NCI-H146 treated with DMSO at 0.1 percent for 48 hours (cell line): ENCODE data around the gene FSIP1.

Experiments
- DNase-seq: peaks from one replicate; lab custom pipeline; 2025; ENCODE audit not compliant: unreplicated experiment; lab: John Stamatoyannopoulos, UW

Gene FSIP1

DNA sequence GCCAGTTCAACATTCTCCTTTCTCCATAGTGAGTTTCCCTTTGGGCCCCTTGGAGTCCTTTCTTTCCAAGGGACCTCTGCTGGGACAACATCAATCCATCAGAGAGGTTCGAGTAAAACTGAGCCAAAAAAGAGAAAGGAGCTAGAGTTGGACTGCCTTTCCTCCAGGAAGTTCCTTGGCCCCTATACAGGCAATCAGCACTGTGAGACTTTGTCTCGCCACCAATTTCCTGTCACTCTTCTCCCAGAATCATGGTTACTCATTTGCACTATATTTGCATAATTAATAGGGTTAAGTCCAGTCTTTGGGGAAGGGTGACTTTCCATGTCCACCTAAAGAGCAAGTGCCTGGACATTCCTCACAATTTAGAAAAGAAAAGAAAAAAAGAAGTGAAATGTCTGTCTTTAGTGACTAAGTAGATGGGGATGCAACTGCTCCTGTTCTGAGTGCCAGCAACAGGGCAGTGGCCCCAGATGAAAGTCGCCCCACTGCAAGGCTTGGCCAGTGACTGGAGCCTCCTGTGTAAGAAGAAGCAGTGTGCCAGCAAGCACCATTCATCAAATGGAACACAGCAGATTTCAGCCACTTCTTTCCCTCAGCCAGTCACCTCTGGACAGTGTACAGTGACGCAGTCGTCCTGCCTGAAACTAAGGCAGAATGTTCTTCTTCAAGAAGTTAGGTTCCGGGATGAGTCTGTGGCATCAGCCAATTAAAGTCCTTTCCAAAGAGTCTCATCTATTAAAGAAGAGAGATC lies 91.6 kb downstream of the FSIP1 start:
- no peak for DNase-seq

GRCh38 chr15:39687965-39688364 lies 94.7 kb downstream of the FSIP1 start:
- DNase-seq, result no peak

- peak; percentile 5 for DNase-seq
Measured at GRCh38 chr15:39685999-39686613, 96.5 kb downstream of the FSIP1 start.

DNA sequence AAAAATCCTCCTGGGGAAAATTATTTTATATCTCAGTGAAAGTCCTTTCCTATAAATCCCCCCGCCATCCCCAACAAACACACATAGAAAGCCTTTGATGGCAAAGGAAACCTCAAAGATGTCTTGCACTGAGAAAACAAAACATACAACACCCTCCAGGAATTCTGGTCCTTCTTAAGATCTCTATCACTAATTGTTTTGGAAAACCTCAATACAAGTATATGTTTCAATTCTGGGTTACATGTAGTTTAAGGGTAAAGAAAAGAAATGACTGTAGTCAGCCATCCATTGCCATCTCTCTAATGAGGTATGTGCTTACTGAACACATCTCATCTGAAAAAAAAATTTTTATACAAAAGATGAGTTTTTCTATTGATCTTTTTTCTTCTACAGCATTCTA lies 97.3 kb downstream of the FSIP1 start:
- no peak for DNase-seq

DNA sequence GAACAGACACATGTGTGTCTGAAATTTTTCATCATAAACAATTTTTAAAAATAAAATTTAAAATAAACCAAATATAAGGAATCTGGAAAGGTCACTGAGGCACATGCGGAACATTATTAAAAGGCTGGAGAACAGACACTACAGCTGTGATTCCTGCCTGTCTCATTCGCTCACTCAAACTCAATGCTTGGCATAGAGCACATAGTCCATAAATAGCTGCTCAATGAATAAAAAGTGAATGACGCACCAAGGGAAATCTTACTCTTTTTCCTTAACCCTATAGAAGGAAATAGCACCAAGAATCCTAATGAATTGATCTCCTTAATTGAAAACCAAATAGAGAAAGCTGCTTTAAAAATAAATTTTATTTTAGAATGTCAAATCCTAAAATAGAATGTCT lies 98.4 kb downstream of the FSIP1 start:
- no peak for DNase-seq

DNA sequence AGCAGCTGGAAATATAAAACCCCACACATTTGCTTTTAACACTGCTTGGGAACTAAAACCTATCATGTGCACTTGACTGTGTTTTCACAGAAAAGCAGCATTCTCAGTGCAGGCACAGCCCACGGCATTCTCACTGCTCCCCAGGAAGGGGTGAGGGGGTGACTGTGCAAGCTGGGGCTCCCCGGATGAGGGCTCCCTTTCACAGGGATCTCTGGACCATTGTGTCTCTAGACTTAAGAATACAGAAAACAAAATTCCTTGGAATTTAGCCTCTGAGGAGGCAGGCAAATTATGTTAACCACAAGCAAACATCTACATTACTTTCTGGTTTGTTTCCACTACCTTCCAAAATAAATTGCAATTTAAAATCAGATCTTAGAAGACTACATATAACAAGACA lies 100.3 kb downstream of the FSIP1 start:
- no peak for DNase-seq

DNA sequence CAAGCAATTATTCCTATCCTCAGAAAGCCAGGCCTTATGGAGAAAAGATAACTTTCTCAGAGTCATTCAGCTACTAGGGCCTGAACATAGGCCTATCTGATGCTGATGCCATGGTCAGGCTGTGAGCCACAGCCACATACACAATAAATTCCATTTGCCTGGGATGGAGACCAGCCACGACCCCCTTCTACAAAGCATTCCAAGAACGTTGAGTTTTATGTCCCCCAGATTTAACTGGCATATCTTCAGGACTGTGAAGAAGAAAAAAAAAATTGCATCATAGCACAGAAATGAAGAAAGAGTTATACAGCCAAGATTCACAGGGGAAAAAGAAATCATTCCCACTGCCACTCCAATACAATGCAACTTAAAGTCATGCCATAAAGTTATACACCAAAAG lies 101.8 kb downstream of the FSIP1 start:
- no peak for DNase-seq

- DNase-seq, result no peak
Measured at GRCh38 chr15:39672666-39673065, 110.0 kb downstream of the FSIP1 start.

DNA sequence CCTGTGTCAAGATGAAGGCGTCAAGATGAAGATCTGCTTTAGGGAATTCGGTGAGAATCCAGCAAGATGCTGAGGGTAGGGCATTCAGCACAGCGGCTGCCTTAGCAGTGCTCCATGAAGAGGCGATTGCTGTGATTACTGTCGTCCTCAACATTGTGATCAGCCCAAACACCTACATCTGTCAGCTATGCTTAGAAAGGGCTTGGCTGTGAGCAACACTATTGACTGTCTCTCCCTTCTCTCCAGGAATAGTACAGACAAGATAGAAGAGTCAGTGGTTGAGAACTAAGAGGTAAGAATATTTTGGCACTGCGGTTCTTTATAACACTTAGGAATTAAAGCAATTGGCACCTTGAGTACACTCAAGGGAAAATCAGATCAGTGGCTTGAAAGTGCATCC lies 110.5 kb downstream of the FSIP1 start:
- DNase-seq, result no peak

DNA sequence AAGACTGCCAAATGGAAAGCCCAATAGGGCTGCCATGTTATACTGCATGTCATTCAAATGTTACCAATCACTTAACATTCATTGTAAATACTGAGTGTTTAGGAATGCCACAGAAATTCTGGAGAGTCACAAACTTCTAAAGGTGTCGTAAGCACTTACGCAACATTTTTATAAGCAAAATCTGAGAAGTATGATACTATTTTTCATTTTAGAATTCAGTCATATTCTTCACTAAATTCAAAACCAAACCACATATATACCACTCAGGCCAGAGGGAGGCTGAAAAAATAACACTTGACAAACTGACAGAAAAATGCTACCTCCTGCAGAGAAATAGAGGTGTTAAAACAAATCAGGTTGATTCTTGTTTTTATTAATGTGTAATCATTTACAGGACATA lies 112.0 kb downstream of the FSIP1 start:
- no peak for DNase-seq

DNA sequence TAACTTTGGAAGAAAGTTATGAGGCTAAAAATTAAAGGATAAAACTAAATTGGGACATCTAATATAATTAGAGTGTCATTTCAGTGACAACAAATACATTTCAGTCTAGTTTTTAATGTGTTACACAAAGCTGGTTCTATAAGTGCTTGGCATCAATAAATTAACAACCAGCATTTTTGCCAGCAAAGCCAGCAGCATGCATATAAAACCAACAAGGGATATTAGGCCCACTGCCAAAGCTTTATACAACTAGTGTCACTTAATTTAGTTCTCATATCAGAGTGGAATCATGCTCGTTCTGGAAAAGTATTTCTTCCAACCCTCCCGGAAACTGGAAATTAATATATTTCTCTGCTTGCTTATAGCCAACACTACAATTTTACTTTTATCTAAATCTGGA lies 113.0 kb downstream of the FSIP1 start:
- no peak for DNase-seq

GRCh38 chr15:39669241-39669640 lies 113.4 kb downstream of the FSIP1 start:
- DNase-seq, result no peak

DNA sequence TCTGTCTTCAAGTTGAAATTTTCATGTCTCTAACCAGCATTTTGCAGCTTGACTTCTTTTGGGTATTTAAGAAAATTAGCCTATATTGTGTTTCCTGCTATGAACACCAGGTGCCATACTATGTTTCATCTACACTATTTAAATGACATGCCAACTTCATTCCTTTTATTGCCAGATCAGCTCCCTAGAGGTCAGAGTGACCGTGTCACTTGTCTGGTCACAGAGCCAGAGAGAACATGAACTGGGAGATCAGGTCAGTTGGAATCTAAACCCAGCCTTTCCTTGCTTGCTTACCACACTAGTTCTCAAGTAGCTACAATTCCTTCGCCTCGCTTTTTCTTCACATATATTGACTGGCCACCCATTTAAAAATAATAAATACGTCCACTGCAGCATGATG lies 114.2 kb downstream of the FSIP1 start:
- no peak for DNase-seq

- DNase-seq, result no peak
Measured at GRCh38 chr15:39667382-39668127, 115.1 kb downstream of the FSIP1 start.

DNA sequence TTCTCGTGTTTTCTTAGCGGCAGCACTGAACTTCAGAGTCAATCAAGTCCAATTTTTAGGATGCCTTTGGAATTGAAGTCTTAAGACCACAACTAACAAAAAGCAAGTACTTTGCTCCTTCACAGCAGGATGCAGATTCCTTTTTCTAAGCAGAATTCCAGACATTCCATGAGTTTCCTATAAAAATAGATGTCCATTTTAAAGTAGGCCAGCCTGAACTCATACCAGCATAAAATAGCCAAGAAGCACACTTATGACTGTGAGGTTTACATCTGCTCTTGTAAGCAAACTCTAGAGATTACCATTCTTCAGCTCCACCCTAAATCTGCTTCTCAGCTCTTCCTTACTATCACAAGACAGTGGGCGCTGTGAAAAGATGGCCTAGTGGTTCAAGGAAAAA lies 116.0 kb downstream of the FSIP1 start:
- no peak for DNase-seq

DNA sequence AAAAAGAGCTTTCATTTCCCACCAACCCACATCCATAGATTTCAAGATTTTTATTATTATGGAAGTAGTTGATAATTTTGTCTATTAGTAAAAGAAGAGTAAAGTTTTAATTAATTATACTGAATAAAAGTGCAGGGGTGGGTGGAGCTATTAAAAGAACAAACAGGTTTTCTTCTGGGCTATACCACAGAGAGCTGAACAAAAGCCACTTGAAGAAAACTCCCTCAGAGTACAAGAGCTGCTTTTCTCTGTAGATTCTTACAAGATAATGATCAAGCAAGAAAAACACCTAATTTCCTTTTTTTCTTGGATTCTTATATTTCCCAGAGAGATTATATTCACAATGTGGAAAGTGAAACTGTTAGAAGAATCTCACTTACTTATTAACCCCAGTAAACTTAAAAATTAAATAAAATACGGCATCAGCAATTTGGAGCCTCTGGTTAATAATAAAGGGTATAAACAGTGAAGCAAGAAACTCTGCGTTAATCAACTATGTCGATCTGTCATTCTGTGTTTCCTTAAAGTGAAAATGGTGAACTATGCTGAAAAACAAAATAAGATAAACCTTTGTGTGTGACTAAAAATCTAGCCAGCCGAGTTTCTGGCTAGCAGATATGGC lies 116.9 kb downstream of the FSIP1 start:
- DNase-seq, result no peak

GRCh38 chr15:39663704-39664250 lies 118.9 kb downstream of the FSIP1 start:
- DNase-seq, result no peak

GRCh38 chr15:39661776-39662175 lies 120.9 kb downstream of the FSIP1 start:
- no peak for DNase-seq

GRCh38 chr15:39658740-39659139 lies 123.9 kb downstream of the FSIP1 start:
- DNase-seq, result no peak

- no peak for DNase-seq
Measured at GRCh38 chr15:39657668-39658067, 125.0 kb downstream of the FSIP1 start.

DNA sequence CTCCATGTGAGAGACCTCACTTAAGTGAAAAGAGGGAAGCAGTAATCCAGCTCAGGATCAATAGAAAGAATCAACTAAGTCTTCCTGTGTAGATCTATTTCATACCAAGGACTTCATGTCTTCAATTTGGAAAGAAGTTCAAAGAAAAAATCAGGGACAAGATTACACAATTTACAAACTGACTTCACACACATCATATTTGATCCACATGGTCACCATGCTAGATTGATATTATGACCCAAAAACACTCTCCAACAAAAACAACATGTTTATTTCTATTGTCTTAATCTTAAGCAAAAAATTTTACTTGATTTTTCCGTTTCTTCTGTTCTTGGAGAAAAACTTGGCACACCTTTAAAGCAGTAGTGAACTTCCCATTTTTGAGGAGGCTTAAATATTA lies 125.5 kb downstream of the FSIP1 start:
- DNase-seq, result no peak

DNA sequence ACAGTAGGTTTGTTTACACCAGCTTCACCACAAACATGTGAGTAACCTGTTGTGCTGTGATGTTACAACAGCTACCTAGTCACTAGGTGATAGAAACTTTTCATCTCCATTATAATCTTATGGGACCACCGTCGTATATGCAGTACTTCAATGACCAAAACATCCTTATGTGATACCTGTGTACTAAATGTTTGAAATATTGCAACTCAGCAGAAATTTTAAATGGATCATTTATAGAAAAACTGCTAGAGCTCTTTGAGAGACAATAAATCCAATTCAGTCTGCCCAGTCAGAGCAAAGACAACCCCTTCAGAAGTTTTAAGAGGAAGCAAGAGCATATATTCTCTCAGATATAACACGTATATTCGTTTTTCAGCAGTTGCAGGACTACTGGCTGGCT lies 128.3 kb downstream of the FSIP1 start:
- DNase-seq, result no peak
